Airway epithelial cell (primary cell): Measurements from ENCODE around the gene COL12A1. TPM values are rescaled to one million over a fixed set of nuclear protein-coding genes. Genes with fewer than 3 reads are reported as not detected.

ENCODE experiments used
- total RNA-seq: library from RNA; depleted of rRNA; stranded (reverse); fragments of >200 nt; gene quantifications from 2 replicates; pipeline ENCODE4 v1.2.3, GENCODE V29; 2015

COL12A1 gene
- total RNA-seq: 29.8 and 38.1 TPM in 2 replicates

DNA sequence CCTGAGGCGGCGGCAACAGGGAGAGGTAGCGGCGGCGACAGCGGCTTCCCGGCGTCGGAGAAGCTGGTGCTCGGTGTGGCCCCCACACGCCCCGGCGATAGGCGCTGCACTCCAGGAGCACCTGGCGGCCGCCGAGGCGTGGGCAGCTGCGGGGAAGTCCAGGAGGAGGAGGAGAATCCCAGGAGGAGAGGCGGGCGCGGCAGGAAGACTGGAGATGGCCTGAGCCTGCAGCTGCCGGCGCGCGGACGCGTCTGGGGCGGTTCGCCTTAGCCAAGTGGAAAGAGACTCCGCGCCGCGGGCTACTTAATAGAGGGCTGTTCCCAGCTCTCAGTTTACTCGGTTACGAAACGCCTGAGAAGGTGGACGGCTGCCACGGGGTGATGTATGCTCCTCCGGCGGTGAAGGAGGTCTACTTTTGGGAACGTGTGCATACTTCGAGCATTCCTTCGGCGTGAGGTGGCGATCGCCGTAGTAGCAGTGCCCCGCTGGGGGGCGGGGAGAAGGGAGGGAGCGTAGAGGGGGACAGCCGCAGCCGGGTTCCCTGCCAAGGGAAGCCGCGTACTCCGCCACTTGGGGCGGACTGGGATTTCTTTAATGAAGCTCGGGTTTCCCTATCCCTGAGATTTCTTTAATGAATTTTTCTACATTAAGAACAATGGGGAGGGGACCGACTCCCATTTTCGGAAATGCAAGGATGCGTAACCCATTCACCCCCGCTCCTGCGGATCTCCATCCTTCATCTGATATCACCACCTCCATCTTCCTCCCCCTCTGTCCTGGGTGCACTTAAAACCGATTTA is at the start of gene COL12A1:
Gene COL12A1, minus strand, starts transcription at position 278 of the 800 bp plus-strand sequence. CDS start 3,261 bp downstream, outside the sequence.

DNA sequence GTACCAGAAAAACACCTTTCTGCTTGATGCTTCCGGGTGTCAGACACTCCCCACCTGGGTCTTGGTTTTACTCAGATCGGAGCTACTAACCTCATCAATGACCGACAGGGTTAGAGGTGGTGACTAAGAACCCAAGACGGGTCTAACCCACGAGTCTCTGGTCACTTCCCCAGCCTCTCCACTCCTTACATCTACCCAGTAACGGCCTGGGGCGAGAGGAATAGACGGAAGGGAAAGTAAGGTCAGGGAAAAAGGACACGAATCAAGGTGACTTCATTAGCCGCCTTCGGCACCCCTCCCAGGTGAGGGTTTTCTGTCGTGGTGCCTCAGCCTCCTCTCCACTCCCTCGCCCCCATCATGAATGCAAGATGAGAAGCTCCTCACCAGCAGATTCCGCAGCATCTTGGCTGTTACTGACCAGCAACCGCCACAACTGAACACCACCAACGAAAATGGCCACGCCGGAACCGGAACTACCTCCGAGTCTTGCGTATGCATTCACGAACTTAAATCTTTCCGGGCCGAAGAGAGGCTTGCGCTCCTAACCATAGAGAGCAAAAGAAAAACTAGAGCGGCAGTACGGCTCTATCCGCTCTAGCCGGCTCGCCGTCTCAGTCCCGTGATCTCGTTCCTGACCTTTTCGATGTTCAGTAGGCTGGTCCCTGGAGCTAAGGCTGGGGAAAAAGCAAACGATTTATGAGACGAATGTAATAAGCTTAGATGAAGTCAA is 37.6 kb upstream of the COL12A1 start, which contains the start of gene COX7A2:
Gene COX7A2, minus strand, starts transcription at position 469 of the 730 bp plus-strand sequence. Its CDS starts 67 bp downstream, at position 402.

Other genes with a start within 250 kb of the COL12A1 start
- gene COX7A2, start 37.7 kb upstream of the COL12A1 start, total RNA-seq: 282 and 388 TPM in 2 replicates
- 48.1 and 65.9 TPM in 2 replicates for gene TMEM30A, start 78.7 kb upstream of the COL12A1 start, total RNA-seq